ENCODE results near the gene SRGAP1. TPM values are rescaled to one million over a fixed set of nuclear protein-coding genes. Genes with fewer than 3 reads are reported as not detected.

Gene SRGAP1
- total RNA-seq, 1 donor from 2014 or later: 2.0 TPM

GRCh38 chr12:63944034-63944579 is 99.6 kb downstream of the SRGAP1 start:
- intact Hi-C loops (cut with DNase I): no loop called here
- DNase-seq: no peak
- no peak for ATAC-seq (ENCODE audit: poor library complexity)

- intact Hi-C loops (cut with DNase I): no loop called here
- DNase-seq (no peak), ATAC-seq (ENCODE audit: poor library complexity) (peak; percentile 31)
Observed at GRCh38 chr12:63944586-63945228, 100.2 kb downstream of the SRGAP1 start.

- intact Hi-C loops (cut with DNase I): no loop called here
- ATAC-seq (ENCODE audit: poor library complexity): no peak
- no peak for DNase-seq
Observed at GRCh38 chr12:63945777-63946176, 101.3 kb downstream of the SRGAP1 start.

- intact Hi-C loops (cut with DNase I): no loop called here
- no peak for DNase-seq
- no peak for ATAC-seq (ENCODE audit: poor library complexity)
Observed at GRCh38 chr12:63948211-63948610, 103.7 kb downstream of the SRGAP1 start.

- DNase-seq: no peak
- intact Hi-C loops (cut with DNase I): no loop called here
Observed at GRCh38 chr12:63949902-63950301, 105.4 kb downstream of the SRGAP1 start.

GRCh38 chr12:63952995-63953394 is 108.5 kb downstream of the SRGAP1 start:
- DNase-seq: no peak
- intact Hi-C loops (cut with DNase I): no loop called here
- no peak for ATAC-seq (ENCODE audit: poor library complexity)

More at GRCh38 chr12:63949902-63950301, 105.4 kb downstream of the SRGAP1 start:
- ATAC-seq (ENCODE audit: poor library complexity): peak; percentile 88

GRCh38 chr12:63955831-63956666 is 111.5 kb downstream of the SRGAP1 start:
- intact Hi-C loops (cut with DNase I): no loop called here
- peak; percentile 93 for ATAC-seq (ENCODE audit: poor library complexity)
- peak; percentile 46 for DNase-seq

GRCh38 chr12:63957496-63957895 is 113.0 kb downstream of the SRGAP1 start:
- no peak for ATAC-seq (ENCODE audit: poor library complexity)
- intact Hi-C loops (cut with DNase I): no loop called here

GRCh38 chr12:63958876-63959580 is 114.5 kb downstream of the SRGAP1 start:
- ATAC-seq (ENCODE audit: poor library complexity): no peak
- no peak for DNase-seq
- intact Hi-C loops (cut with DNase I): no loop called here

More at GRCh38 chr12:63957496-63957895, 113.0 kb downstream of the SRGAP1 start:
- DNase-seq: no peak

GRCh38 chr12:63961048-63961447 is 116.5 kb downstream of the SRGAP1 start:
- ATAC-seq (ENCODE audit: poor library complexity) (no peak), DNase-seq (no peak)
- intact Hi-C loops (cut with DNase I): no loop called here

- intact Hi-C loops (cut with DNase I): no loop called here
- ATAC-seq (ENCODE audit: poor library complexity): no peak
- DNase-seq: no peak
Observed at GRCh38 chr12:63961543-63961942, 117.0 kb downstream of the SRGAP1 start.

GRCh38 chr12:63963868-63964267 is 119.4 kb downstream of the SRGAP1 start:
- DNase-seq (no peak), ATAC-seq (ENCODE audit: poor library complexity) (peak; percentile 45)

GRCh38 chr12:63964301-63964700 is 119.8 kb downstream of the SRGAP1 start:
- ATAC-seq (ENCODE audit: poor library complexity) (no peak), DNase-seq (no peak)
- intact Hi-C loops (cut with DNase I): no loop called here

More at GRCh38 chr12:63963868-63964267, 119.4 kb downstream of the SRGAP1 start:
- intact Hi-C loops (cut with DNase I): no loop called here

GRCh38 chr12:63965936-63966605 is 121.6 kb downstream of the SRGAP1 start:
- intact Hi-C loops (cut with DNase I): no loop called here
- ATAC-seq (ENCODE audit: poor library complexity): no peak
- DNase-seq: no peak

- intact Hi-C loops (cut with DNase I): no loop called here
- no peak for ATAC-seq (ENCODE audit: poor library complexity)
- DNase-seq: no peak
Observed at GRCh38 chr12:63966606-63966975, 122.1 kb downstream of the SRGAP1 start.

GRCh38 chr12:63967358-63968145 is 123.1 kb downstream of the SRGAP1 start:
- DNase-seq (no peak), ATAC-seq (ENCODE audit: poor library complexity) (no peak)
- intact Hi-C loops (cut with DNase I): no loop called here

GRCh38 chr12:63968673-63969072 is 124.2 kb downstream of the SRGAP1 start:
- DNase-seq: no peak
- no peak for ATAC-seq (ENCODE audit: poor library complexity)
- intact Hi-C loops (cut with DNase I): no loop called here

GRCh38 chr12:63976902-63977395 is 132.4 kb downstream of the SRGAP1 start:
- ATAC-seq (ENCODE audit: poor library complexity): no peak
- intact Hi-C loops (cut with DNase I): no loop called here
- no peak for DNase-seq
